Activated naive CD8-positive, alpha-beta T cell (primary cell): ENCODE data around the gene AAR2.

Experiments
- H3K27ac Mint-ChIP-seq: one replicate; pipeline ENCODE4 v1.8.0; 2021; ENCODE audit warnings: mixed read lengths
- H3K27me3 Mint-ChIP-seq: one replicate; pipeline ENCODE4 v1.8.0; 2021; ENCODE audit warnings: mixed read lengths
- H3K36me3 Mint-ChIP-seq: one replicate; pipeline ENCODE4 v1.8.0; 2021; ENCODE audit warnings: mixed read lengths
- H3K4me1 Mint-ChIP-seq: one replicate; pipeline ENCODE4 v1.8.0; 2021; ENCODE audit warnings: low read depth, mixed read lengths
- H3K4me3 Mint-ChIP-seq: one replicate; pipeline ENCODE4 v1.8.0; 2021; ENCODE audit warnings: mild to moderate bottlenecking, mixed read lengths
- H3K9me3 Mint-ChIP-seq: one replicate; pipeline ENCODE4 v1.8.0; 2021; ENCODE audit warnings: low read depth, mixed read lengths

The AAR2 gene

GRCh38 chr20:36303020-36303595 is 66.8 kb downstream of the AAR2 start:
- peaks cover 10% of the 10 kb centered on the region for H3K4me1 Mint-ChIP-seq
- no peaks in the 10 kb centered on the region for H3K36me3 Mint-ChIP-seq
- H3K4me3 Mint-ChIP-seq: no peak overlapping the region
- H3K9me3 Mint-ChIP-seq: no peaks in the 10 kb centered on the region
- no peak overlapping the region for H3K27ac Mint-ChIP-seq
- peaks cover 40% of the 10 kb centered on the region for H3K27me3 Mint-ChIP-seq

DNA sequence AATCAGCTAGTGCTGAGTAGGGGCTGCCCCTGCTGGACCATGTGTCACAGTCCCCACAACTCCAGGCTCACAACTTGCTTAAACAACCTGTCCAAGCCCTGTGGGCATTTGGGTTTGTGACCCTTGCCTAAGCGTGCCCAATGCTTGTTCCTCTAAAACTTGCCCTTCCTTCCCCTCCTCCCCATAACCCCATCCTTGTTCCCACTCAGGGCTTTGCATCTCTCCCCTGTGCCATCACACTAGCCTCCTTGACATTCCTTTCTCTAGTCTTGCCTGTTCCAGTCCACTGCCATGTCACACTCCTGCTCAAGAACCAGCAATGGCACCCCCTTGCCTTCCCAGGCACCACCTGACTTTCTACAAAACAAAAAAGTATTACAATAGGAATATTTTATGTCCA is 67.6 kb downstream of the AAR2 start:
- Mint-ChIP-seq H3K36me3 (no peaks in the 10 kb centered on the region), H3K27me3 (peaks cover 41% of the 10 kb centered on the region), H3K4me3 (no peak overlapping the region), H3K9me3 (no peaks in the 10 kb centered on the region), H3K27ac (no peak overlapping the region), H3K4me1 (peaks cover 10% of the 10 kb centered on the region)

- peaks cover 10% of the 10 kb centered on the region for H3K4me1 Mint-ChIP-seq
- H3K27ac Mint-ChIP-seq: peak overlapping the region; percentile 37
- H3K27me3 Mint-ChIP-seq: peaks cover 47% of the 10 kb centered on the region
- no peaks in the 10 kb centered on the region for H3K9me3 Mint-ChIP-seq
- peak overlapping the region; percentile 86 for H3K4me3 Mint-ChIP-seq
- no peaks in the 10 kb centered on the region for H3K36me3 Mint-ChIP-seq
Observed at GRCh38 chr20:36304786-36305495, 68.7 kb downstream of the AAR2 start.

DNA sequence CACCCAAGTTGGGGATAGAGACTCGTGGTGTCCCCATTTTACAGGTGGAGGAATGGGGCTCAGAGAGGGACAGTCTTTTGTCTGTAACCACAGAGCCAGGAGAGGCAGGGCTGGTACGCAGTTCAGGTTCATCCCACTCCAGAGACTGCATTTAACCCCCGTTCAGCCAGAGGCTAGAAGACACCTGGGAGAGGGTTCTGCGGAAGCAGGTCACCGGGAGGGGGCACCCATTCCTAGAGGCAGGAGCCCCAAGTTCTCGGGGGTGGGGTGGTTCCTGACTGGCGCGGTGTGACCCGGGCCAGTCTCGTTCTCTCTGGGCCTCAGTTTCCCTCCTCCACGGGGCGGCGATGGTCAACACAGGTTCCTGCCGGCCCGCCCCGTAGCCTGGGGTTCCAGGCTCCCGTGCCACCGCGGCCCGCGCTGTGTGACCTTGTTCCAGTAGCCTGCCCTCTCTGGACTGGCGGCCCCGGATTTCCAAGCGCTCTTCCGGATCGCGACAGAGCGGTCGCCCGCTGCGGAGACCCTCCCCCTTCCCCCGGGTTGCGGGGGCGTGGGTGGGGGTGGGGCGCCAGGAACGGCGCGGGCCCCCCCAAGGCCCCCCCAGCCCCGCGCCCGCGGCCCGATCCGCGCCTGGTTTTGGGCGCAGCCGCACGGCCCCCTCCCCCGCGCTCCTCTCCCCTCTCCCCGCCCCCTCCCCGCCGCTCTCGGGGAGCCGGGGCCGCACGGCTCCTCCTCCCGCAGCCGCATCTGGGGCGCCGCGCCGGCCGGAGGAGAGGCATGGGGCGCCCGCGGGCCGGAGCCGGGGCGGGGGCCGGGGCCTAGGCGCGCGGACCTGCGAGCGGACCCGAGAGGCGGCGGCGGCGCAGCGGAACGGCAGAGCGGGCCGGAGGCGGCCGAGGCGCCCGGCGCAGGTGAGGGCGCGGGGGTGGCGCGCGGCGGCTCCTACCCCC is 69.6 kb downstream of the AAR2 start, which contains the start of gene DLGAP4:
Gene DLGAP4 (plus strand): TSS at position 738 of the 950 bp plus-strand sequence. CDS start 125,379 bp downstream, outside the sequence.
- Mint-ChIP-seq H3K36me3 (no peaks in the 10 kb centered on the region), H3K27ac (no peak within 1 kb of the TSS), H3K4me1 (peaks cover 10% of the 10 kb centered on the region), H3K27me3 (peaks cover 44% of the 10 kb centered on the region), H3K9me3 (no peaks in the 10 kb centered on the region), H3K4me3 (peak within 1 kb of the TSS; percentile 86)
